KOPT-K1 (cell line): Measurements from ENCODE around the gene SNTA1.
A peak's percentile ranks its signal among the peaks of the same experiment; 100 is the strongest.
"Not testable (repeated sequence)": the region's sequence is repeated elsewhere in the genome, so short reads cannot be mapped to it uniquely, and the experiment has no call there.

Experiments used
- H3K27ac ChIP-seq: fragments of 200-600 bp; sonication (generic); 2 replicates; pipeline ENCODE4 v1.5.1; 2016; ENCODE audit warnings: antibody characterized with exemption, mild to moderate bottlenecking, low read depth, low read length; ENCODE audit not compliant: poor library complexity, severe bottlenecking
- H3K36me3 ChIP-seq: fragments of 200-600 bp; sonication (generic); 2 replicates; pipeline ENCODE4 v1.5.1; 2017; ENCODE audit warnings: antibody characterized with exemption, mild to moderate bottlenecking, low read length, moderate library complexity; ENCODE audit not compliant: insufficient read depth
- H3K9me3 ChIP-seq: fragments of 200-600 bp; sonication (generic); 2 replicates; pipeline ENCODE4 v1.5.1; 2017; ENCODE audit warnings: antibody characterized with exemption, low read length, mild to moderate bottlenecking; ENCODE audit not compliant: insufficient read depth, poor library complexity, severe bottlenecking

The SNTA1 gene

GRCh38 chr20:33443512-33444239 lies at the start of gene SNTA1:
Gene SNTA1 (minus strand): TSS chr20:33443763. CDS start chr20:33443620, 143 bp downstream.
- peaks cover 5% of the 10 kb centered on the region for H3K9me3 ChIP-seq
- H3K36me3 ChIP-seq = no peaks in the 10 kb centered on the region
- peak within 1 kb of the TSS; percentile 70 for H3K27ac ChIP-seq

GRCh38 chr20:33490934-33491656 lies 47.5 kb upstream of the SNTA1 start:
- Histone ChIP-seq H3K36me3 (peaks cover 6% of the 10 kb centered on the region; the same call in 1 of the 2 replicates), H3K27ac (peak overlapping the region; percentile 65), H3K9me3 (no peaks in the 10 kb centered on the region)

GRCh38 chr20:33490023-33490933 lies 46.7 kb upstream of the SNTA1 start, which contains the start of gene CBFA2T2:
Gene CBFA2T2 (plus strand): TSS chr20:33490096. CDS start chr20:33490268, 172 bp downstream.
- H3K27ac ChIP-seq = peak within 1 kb of the TSS; percentile 72
- no peaks in the 10 kb centered on the region for H3K9me3 ChIP-seq
- peaks cover 6% of the 10 kb centered on the region; the same call in 1 of the 2 replicates for H3K36me3 ChIP-seq

DNA sequence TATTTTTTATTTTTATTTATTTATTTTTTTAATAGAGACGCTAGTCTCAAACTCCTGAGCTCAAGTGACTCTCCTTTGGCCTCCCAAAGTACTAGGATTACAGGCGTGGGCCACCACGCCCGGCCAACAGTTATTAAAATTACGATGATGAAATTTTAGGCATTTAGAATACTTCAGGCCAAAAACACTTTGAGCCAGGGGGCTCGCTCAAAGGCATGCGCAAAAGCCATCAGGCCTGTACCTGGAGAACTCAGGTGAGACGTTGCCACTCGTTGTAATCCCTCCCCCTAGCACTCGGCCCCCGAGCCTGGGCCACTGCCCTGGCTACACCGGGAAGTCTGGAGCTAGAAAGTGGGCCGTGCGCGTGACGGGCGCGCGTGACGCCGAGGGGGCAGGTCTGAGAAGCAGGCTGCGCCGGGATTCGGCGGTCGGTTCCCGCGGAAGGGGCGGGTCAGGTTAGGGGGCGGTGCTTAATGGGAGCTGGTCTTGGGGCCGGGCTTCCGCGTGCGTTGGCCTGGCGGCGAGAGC lies 46.0 kb upstream of the SNTA1 start:
- Histone ChIP-seq H3K36me3 (peaks cover 6% of the 10 kb centered on the region; the same call in 1 of the 2 replicates), H3K27ac (peak overlapping the region; percentile 72), H3K9me3 (no peaks in the 10 kb centered on the region)

DNA sequence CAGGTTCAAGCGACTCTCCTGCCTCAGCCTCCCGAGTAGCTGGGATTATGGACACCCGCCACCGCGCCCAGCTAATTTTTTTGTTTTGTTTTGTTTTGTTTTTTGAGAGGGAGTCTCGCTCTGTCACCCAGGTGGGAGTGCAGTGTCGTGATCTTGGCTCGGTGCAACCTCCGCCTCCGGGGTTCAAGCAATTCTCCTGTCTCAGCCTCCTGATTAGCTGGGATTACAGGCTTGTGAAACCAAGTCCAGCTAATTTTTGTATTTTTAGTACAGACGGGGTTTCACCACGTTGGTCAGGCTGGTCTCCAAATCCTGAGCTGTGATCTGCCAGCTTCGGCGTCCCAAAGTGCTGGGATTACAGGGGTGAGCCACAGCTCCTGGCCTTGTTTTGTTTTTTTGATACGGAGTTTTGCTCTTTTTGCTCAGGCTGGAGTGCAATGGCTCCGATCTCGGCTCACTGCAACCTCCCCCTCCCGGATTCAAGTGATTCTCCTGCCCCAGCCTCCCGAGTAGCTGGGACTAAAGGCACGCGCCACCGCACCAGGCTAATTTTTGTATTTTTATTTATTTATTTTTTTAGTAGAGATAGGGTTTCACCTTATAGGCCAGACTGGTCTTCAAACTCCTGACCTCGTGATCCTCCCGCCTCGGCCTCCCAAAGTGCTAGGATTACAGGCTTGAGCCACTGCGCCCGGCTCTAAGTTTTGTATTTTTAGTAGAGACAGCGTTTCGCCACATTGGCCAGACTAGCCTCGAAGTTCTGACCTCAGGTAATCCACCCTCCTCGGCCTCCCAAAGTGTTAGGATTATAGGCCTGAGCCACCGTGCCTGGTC lies 45.3 kb upstream of the SNTA1 start:
- H3K9me3 ChIP-seq, H3K36me3 ChIP-seq: not testable (repeated sequence)
- peak overlapping the region; percentile 72 for H3K27ac ChIP-seq

GRCh38 chr20:33488201-33488600 lies 44.6 kb upstream of the SNTA1 start:
- no peak overlapping the region for H3K27ac ChIP-seq

DNA sequence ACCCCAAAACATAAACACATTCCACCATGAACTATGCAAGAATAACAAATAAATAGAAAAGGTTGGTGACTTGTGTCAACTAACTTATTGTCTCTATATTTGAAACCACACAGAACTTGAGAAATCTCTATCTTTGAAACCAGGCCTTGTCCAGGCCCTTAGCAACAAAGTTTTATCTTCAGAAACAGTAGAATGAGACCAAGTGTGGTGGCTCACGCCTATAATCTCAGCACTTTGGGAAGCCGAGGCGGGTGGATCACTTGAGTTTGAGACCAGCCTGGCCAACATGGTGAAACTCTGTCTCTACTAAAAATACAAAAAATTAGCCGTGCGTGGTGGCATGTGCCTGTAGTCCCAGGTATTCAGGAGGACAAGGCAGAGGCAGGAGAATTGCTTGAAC lies 39.6 kb upstream of the SNTA1 start:
- not testable (repeated sequence) for H3K36me3 ChIP-seq, H3K9me3 ChIP-seq, H3K27ac ChIP-seq

More at GRCh38 chr20:33488201-33488600, 44.6 kb upstream of the SNTA1 start:
- Histone ChIP-seq H3K9me3 (no peaks in the 10 kb centered on the region), H3K36me3 (peaks cover 2% of the 10 kb centered on the region; the same call in 1 of the 2 replicates)

GRCh38 chr20:33482581-33482980 lies 39.0 kb upstream of the SNTA1 start:
- Histone ChIP-seq H3K9me3 (no peaks in the 10 kb centered on the region), H3K27ac (no peak overlapping the region), H3K36me3 (no peaks in the 10 kb centered on the region)

- Histone ChIP-seq H3K27ac (no peak overlapping the region), H3K36me3 (no peaks in the 10 kb centered on the region), H3K9me3 (no peaks in the 10 kb centered on the region)
Observed at GRCh38 chr20:33481431-33481941, 37.9 kb upstream of the SNTA1 start.

GRCh38 chr20:33480048-33480447 lies 36.5 kb upstream of the SNTA1 start:
- Histone ChIP-seq H3K9me3 (no peaks in the 10 kb centered on the region), H3K27ac (no peak overlapping the region), H3K36me3 (no peaks in the 10 kb centered on the region)

DNA sequence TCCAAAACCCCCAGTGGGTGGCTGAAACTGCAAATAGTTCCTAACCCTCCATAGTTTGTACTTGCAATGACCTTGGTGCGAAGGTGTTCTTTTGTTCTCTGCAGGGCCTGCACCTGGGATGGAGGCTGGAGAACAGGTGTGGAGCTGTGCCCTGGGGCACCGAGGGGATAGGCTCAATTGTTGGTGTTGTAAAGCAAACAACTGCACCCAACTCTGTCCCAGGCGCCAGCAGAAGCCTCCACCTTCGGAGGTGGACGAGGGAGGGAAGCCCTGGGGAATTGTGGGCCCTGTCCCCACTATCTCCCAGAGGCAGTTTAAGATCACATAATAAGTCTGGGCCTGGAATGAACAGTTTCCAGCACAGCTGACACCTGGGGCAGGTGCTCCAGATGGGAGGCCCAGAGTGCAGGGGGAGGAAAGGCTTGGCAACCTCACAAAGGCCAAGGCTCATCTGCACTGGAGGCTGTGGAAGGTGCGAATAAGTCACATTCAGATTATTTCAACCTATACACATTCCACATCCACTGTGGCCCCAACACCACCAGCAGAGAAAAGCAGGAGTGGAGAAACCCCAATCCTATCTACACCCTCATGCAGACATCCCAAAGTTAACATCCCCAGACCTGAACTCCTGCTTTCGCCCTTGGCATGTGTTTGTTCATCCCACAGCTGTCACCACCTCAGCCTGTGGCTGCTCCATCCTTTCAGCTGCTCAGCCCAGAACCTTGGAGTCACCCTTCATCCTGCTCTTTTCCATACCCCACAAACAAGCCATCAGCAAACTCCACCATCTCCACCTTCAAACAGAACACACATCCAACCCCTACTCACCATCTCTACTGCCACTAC lies 34.0 kb upstream of the SNTA1 start:
- Histone ChIP-seq H3K9me3 (no peaks in the 10 kb centered on the region), H3K27ac (no peak overlapping the region), H3K36me3 (no peaks in the 10 kb centered on the region)

- no peaks in the 10 kb centered on the region for H3K9me3 ChIP-seq
- no peak overlapping the region for H3K27ac ChIP-seq
- H3K36me3 ChIP-seq = no peaks in the 10 kb centered on the region
Observed at GRCh38 chr20:33475381-33476152, 32.0 kb upstream of the SNTA1 start.
